ENCODE data around the gene MEI4.

Gene MEI4

DNA sequence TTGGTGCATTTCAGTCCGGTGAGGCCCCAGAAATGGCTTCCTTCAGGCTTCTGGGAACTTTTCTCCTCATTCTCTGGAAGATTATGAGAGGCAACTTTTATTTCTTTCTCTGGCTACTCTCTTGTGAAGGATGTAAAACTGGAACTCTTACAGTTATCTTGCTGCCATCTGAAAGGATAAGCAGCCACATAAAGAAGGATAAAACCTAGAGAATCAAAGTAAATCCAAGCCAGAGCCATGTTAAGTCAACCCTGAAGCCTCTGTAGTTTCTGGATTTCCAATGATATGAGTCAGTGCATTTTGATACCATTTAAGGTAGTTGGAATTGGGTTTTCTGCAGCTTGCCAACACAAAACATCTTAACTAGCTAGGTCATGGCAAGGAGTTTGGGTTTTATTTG, 123.6 kb downstream of the MEI4 start:
- H3K4me3 ChIP-seq (ENCODE audit: low read depth, low read length, poor library complexity, severe bottlenecking), result no peak overlapping the region
- no peak for TF ChIP-seq EZH2 (IDR thresholded peaks at IDR 0.05; ENCODE audit: borderline replicate concordance, low read length)
- TF ChIP-seq, protein P1, sequence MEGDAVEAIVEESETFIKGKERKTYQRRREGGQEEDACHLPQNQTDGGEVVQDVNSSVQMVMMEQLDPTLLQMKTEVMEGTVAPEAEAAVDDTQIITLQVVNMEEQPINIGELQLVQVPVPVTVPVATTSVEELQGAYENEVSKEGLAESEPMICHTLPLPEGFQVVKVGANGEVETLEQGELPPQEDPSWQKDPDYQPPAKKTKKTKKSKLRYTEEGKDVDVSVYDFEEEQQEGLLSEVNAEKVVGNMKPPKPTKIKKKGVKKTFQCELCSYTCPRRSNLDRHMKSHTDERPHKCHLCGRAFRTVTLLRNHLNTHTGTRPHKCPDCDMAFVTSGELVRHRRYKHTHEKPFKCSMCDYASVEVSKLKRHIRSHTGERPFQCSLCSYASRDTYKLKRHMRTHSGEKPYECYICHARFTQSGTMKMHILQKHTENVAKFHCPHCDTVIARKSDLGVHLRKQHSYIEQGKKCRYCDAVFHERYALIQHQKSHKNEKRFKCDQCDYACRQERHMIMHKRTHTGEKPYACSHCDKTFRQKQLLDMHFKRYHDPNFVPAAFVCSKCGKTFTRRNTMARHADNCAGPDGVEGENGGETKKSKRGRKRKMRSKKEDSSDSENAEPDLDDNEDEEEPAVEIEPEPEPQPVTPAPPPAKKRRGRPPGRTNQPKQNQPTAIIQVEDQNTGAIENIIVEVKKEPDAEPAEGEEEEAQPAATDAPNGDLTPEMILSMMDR (IDR thresholded peaks at IDR 0.05; ENCODE audit: low read length), result no peak
- H3K27ac ChIP-seq (ENCODE audit: low read depth, low read length, poor library complexity, severe bottlenecking), result no peak overlapping the region
- H3K4me2 ChIP-seq (ENCODE audit: low read length), result no peak overlapping the region
- no peaks in the 10 kb centered on the region for H3K36me3 ChIP-seq (ENCODE audit: insufficient read depth, low read length)
- H4K20me1 ChIP-seq (ENCODE audit: insufficient read depth, low read length), result no peaks in the 10 kb centered on the region
- no peak overlapping the region for H2AFZ ChIP-seq (ENCODE audit: low read length)
- no peaks in the 10 kb centered on the region for H3K79me2 ChIP-seq (ENCODE audit: insufficient read depth, low read length)
- H3K9ac ChIP-seq (ENCODE audit: low read length), result no peak overlapping the region
- H3K9me2 ChIP-seq (ENCODE audit: low read depth, low read length), result no peaks in the 10 kb centered on the region
- H3K4me1 ChIP-seq (ENCODE audit: insufficient read depth, low read length, severe bottlenecking), result no peaks in the 10 kb centered on the region
- H3K9me3 ChIP-seq (ENCODE audit: low read length), result no peaks in the 10 kb centered on the region
- no peaks in the 10 kb centered on the region for H3F3A ChIP-seq (ENCODE audit: insufficient read depth, low read length)
- no peaks in the 10 kb centered on the region for H3K27me3 ChIP-seq (ENCODE audit: insufficient read depth, low read length)

DNA sequence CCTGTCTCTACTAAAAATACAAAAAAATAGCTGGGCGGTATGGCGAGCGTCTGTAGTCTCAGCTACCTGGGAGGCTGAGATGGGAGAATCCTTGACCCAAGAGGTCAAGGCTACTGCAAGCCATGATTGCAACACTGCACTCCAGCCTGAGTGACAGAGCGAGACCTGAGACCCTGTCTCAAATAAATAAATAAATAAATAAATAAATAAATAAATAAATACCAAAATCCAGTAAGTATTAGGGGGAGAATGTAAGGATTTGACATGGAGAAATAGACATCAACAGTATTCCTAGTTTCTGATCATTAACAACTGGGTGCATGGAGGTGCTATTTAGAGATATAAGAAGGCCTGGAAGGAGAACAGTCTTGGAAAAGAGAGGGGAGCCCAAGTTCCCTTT, 125.7 kb downstream of the MEI4 start:
- no peak overlapping the region for H3K4me2 ChIP-seq (ENCODE audit: low read length)
- H4K20me1 ChIP-seq (ENCODE audit: insufficient read depth, low read length), result no peaks in the 10 kb centered on the region
- no peaks in the 10 kb centered on the region for H3F3A ChIP-seq (ENCODE audit: insufficient read depth, low read length)
- H3K9me3 ChIP-seq (ENCODE audit: low read length), result no peaks in the 10 kb centered on the region
- no peak overlapping the region for H3K9ac ChIP-seq (ENCODE audit: low read length)
- no peaks in the 10 kb centered on the region for H3K79me2 ChIP-seq (ENCODE audit: insufficient read depth, low read length)
- no peaks in the 10 kb centered on the region for H3K27me3 ChIP-seq (ENCODE audit: insufficient read depth, low read length)
- H2AFZ ChIP-seq (ENCODE audit: low read length), result no peak overlapping the region
- no peaks in the 10 kb centered on the region for H3K9me2 ChIP-seq (ENCODE audit: low read depth, low read length)
- TF ChIP-seq, protein P1 (IDR thresholded peaks at IDR 0.05; ENCODE audit: low read length), result no peak
- TF ChIP-seq EZH2 (IDR thresholded peaks at IDR 0.05; ENCODE audit: borderline replicate concordance, low read length), result no peak
- H3K27ac ChIP-seq (ENCODE audit: low read depth, low read length, poor library complexity, severe bottlenecking), result no peak overlapping the region
- H3K4me1 ChIP-seq (ENCODE audit: insufficient read depth, low read length, severe bottlenecking), result no peaks in the 10 kb centered on the region
- H3K4me3 ChIP-seq (ENCODE audit: low read depth, low read length, poor library complexity, severe bottlenecking), result no peak overlapping the region
- H3K36me3 ChIP-seq (ENCODE audit: insufficient read depth, low read length), result no peaks in the 10 kb centered on the region

DNA sequence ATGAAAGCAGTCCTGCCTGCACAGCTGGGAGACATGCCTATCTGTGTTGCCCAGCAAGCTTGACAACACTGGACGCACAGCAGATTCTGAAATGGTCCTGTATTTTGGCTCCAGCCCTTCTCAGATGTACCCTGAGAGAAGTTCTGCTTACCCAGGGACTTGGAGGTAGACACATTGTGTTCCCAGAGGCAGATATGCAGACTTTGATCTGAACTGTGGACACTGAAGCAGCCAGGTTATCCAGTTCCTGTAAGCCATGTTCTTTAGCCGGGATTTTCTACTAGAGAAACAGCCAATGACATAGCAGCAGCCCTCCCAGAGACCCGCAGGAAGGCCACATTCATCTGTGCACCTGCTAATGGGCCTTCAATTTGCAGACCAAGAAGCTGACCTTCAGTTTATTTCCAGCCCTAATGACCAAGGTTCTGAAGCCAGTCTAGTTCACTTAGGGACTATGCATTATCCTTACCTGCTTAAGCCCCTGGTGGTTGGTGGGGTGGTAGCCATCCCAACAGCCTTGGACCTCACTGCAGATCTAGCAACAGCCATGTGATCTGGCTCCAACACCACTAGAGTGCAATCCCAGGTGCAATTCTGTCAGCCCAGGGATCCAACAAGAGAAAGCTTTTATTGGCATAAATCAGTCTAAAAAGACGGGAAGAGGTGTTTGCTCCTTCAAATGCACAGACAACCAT, 134.2 kb downstream of the MEI4 start:
- Histone ChIP-seq H3K9ac (ENCODE audit: low read length) (no peak overlapping the region), H3K27me3 (ENCODE audit: insufficient read depth, low read length) (no peaks in the 10 kb centered on the region), H2AFZ (ENCODE audit: low read length) (no peak overlapping the region), H4K20me1 (ENCODE audit: insufficient read depth, low read length) (no peaks in the 10 kb centered on the region), H3K27ac (ENCODE audit: low read depth, low read length, poor library complexity, severe bottlenecking) (no peak overlapping the region), H3K4me2 (ENCODE audit: low read length) (no peak overlapping the region), H3K79me2 (ENCODE audit: insufficient read depth, low read length) (no peaks in the 10 kb centered on the region), H3K9me2 (ENCODE audit: low read depth, low read length) (no peaks in the 10 kb centered on the region), H3K9me3 (ENCODE audit: low read length) (no peaks in the 10 kb centered on the region), H3K4me3 (ENCODE audit: low read depth, low read length, poor library complexity, severe bottlenecking) (no peak overlapping the region), H3K36me3 (ENCODE audit: insufficient read depth, low read length) (no peaks in the 10 kb centered on the region), H3K4me1 (ENCODE audit: insufficient read depth, low read length, severe bottlenecking) (no peaks in the 10 kb centered on the region), H3F3A (ENCODE audit: insufficient read depth, low read length) (no peaks in the 10 kb centered on the region)
- TF ChIP-seq, protein P1 (IDR thresholded peaks at IDR 0.05; ENCODE audit: low read length), result no peak

All from OCI-LY1 (cell line).